DND-41 (cell line): ENCODE measurements around the gene STKLD1.
"Not testable (repeated sequence)": the region's sequence is repeated elsewhere in the genome, so short reads cannot be mapped to it uniquely, and the experiment has no call there.

ENCODE experiments used
- EZH2 ChIP-seq: IDR thresholded peaks from 3 replicates; pipeline ENCODE4 v1.6.1; 2012; ENCODE audit warnings: borderline replicate concordance, low read depth, mild to moderate bottlenecking, moderate library complexity, low read length, inconsistent platforms; ENCODE audit not compliant: severe bottlenecking
- TF ChIP-seq, protein P1 (sequence below): IDR thresholded peaks from 2 replicates; pipeline ENCODE4 v1.5.1; 2012; ENCODE audit warnings: borderline replicate concordance, low read length, moderate library complexity, mild to moderate bottlenecking; ENCODE audit not compliant: poor library complexity, severe bottlenecking; ENCODE audit errors: extremely low read depth

DNA sequence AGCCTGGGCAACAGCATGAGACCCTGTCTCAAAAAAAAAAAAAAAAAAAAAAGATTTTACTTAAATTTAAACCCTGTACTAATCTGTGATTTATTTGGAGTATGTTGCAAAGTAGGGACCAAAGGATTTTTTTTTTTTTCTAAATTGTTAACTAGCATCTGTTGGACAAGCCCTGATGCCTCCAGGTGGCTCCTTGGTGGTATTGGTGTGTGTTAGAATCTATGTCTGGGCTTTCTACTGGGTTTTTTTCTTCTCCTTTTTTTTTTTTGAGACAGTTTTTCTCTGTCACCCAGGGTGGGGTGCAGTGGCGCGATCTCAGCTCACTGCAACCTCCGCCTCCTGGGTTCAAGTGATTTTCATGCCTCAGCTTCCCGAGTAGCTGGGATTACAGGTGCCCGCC lies 75.7 kb downstream of the STKLD1 start:
- TF ChIP-seq, protein P1, sequence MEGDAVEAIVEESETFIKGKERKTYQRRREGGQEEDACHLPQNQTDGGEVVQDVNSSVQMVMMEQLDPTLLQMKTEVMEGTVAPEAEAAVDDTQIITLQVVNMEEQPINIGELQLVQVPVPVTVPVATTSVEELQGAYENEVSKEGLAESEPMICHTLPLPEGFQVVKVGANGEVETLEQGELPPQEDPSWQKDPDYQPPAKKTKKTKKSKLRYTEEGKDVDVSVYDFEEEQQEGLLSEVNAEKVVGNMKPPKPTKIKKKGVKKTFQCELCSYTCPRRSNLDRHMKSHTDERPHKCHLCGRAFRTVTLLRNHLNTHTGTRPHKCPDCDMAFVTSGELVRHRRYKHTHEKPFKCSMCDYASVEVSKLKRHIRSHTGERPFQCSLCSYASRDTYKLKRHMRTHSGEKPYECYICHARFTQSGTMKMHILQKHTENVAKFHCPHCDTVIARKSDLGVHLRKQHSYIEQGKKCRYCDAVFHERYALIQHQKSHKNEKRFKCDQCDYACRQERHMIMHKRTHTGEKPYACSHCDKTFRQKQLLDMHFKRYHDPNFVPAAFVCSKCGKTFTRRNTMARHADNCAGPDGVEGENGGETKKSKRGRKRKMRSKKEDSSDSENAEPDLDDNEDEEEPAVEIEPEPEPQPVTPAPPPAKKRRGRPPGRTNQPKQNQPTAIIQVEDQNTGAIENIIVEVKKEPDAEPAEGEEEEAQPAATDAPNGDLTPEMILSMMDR, result not testable (repeated sequence)
- not testable (repeated sequence) for TF ChIP-seq EZH2
